ENCODE results near the gene CACNB4. TPM values are rescaled to one million over a fixed set of nuclear protein-coding genes. Genes with fewer than 3 reads are reported as not detected.

CACNB4 gene
- total and polyA plus RNA-seq, 9 of the 15 experiments (the other 6 are each of a cell fraction or from before 2014, with no cell fraction given): 0.01 to 0.20 (median 0.04) TPM; not detected in 1

- TF ChIP-seq RBBP5 (IDR thresholded peaks at IDR 0.05; ENCODE audit: borderline replicate concordance, insufficient read depth, low read length, poor library complexity, severe bottlenecking) (peak; percentile 99), FOXJ2 (tag; IDR thresholded peaks at IDR 0.05) (no peak), TEAD1 (CRISPR knock-in tag; IDR thresholded peaks at IDR 0.05) (peak; percentile 39 to 87; a peak in 2 of 4 replicates), ZBTB1 (CRISPR knock-in tag; IDR thresholded peaks at IDR 0.05; ENCODE audit: borderline replicate concordance, low read depth) (peak; percentile 69; the same call in 1 of the 2 replicates), ZFX (CRISPR knock-in tag; IDR thresholded peaks at IDR 0.05) (peak; percentile 86), MTA1 (IDR thresholded peaks at IDR 0.05; ENCODE audit: borderline replicate concordance) (0 out of 2 replicates have a peak, but pooled peaks have one; percentile 44), LCOR (CRISPR knock-in tag; IDR thresholded peaks at IDR 0.05) (peak; percentile 22), JUN (IDR thresholded peaks at IDR 0.05; ENCODE audit: borderline replicate concordance, low read depth, low read length) (no peak), JUN (CRISPR knock-in tag; IDR thresholded peaks at IDR 0.05; ENCODE audit: borderline replicate concordance) (no peak; the same call in 1 of the 2 replicates), POLR2H (tag; IDR thresholded peaks at IDR 0.05; ENCODE audit: low read depth) (peak; percentile 96), MCM5 (IDR thresholded peaks at IDR 0.05; ENCODE audit: low read depth) (no peak), XRCC3 (IDR thresholded peaks at IDR 0.05) (no peak), TEAD2 (tag; IDR thresholded peaks at IDR 0.05) (peak; percentile 45; the same call in 1 of the 2 replicates), TFAP4 (CRISPR knock-in tag; IDR thresholded peaks at IDR 0.05; ENCODE audit: borderline replicate concordance) (peak; percentile 85), E2F6 (IDR thresholded peaks at IDR 0.05; ENCODE audit: borderline replicate concordance in 1 of 2, extremely low read depth in 1 of 2, insufficient read depth in 1 of 2, insufficient read length in 1 of 2, low read depth in 1 of 2, low read length in 1 of 2, poor library complexity in 1 of 2, severe bottlenecking in 1 of 2) (peak; percentile 88 to 93), ARID1B (IDR thresholded peaks at IDR 0.05) (peak; percentile 55), MAX (CRISPR knock-in tag; IDR thresholded peaks at IDR 0.05) (peak; percentile 84), RBM25 (IDR thresholded peaks at IDR 0.05; ENCODE audit: low read depth, low read length, severe bottlenecking) (no peak), SMAD1 (IDR thresholded peaks at IDR 0.05; ENCODE audit: low read depth, low read length, partially characterized antibody) (peak; percentile 52), MXI1 (IDR thresholded peaks at IDR 0.05; ENCODE audit: low read depth, low read length) (no peak), DPF2 (IDR thresholded peaks at IDR 0.05) (peak; percentile 69), JUNB (CRISPR knock-in tag; conservative IDR thresholded peaks at IDR 0.05) (no peak), FOSL1 (tag; conservative IDR thresholded peaks at IDR 0.05) (peak; percentile 25; the same call in 1 of the 2 replicates)
These were observed 270.5 kb downstream of the CACNB4 start, which contains the start of gene ARL5A (continued) for GRCh38 chr2:151828143-151828889.

All from K562 (cell line).